ENCODE measurements around the gene ABCB11.

GRCh38 chr2:169046440-169047151 lies 15.5 kb upstream of the ABCB11 start:
- TF ChIP-seq, protein P1, sequence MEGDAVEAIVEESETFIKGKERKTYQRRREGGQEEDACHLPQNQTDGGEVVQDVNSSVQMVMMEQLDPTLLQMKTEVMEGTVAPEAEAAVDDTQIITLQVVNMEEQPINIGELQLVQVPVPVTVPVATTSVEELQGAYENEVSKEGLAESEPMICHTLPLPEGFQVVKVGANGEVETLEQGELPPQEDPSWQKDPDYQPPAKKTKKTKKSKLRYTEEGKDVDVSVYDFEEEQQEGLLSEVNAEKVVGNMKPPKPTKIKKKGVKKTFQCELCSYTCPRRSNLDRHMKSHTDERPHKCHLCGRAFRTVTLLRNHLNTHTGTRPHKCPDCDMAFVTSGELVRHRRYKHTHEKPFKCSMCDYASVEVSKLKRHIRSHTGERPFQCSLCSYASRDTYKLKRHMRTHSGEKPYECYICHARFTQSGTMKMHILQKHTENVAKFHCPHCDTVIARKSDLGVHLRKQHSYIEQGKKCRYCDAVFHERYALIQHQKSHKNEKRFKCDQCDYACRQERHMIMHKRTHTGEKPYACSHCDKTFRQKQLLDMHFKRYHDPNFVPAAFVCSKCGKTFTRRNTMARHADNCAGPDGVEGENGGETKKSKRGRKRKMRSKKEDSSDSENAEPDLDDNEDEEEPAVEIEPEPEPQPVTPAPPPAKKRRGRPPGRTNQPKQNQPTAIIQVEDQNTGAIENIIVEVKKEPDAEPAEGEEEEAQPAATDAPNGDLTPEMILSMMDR (IDR thresholded peaks at IDR 0.05), result no peak
- no peak for TF ChIP-seq POLR2A (IDR thresholded peaks at IDR 0.05)

Data from sigmoid colon (tissue), 3 donors.